ENCODE data around the gene TAAR6.
"Not testable (repeated sequence)": the region's sequence is repeated elsewhere in the genome, so short reads cannot be mapped to it uniquely, and the experiment has no call there.

TAAR6 gene

DNA sequence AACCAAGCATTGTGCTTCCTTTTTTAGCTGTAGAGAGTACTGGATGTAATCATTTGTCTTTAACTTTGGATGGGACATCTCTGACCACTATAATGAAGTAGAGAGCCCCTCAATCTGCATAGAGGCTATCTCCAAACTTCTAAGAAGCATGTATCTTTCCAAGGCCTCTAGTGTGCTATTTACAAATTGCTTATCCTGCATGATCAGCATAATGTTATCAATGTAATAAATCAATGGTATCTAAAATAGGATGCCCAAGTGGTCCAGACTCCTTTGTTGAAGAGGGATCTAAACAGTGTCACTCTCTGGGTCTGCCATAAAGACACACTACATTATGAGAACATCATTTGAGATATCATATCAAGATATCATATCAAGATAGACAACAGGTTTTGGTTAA is 25.3 kb upstream of the TAAR6 start:
- no peaks in the 10 kb centered on the region for H3K36me3 ChIP-seq (ENCODE audit: control insufficient read depth, insufficient read depth, low read length)
- no peak overlapping the region for H3K27ac ChIP-seq (ENCODE audit: low read length)
- H3K27me3 ChIP-seq (ENCODE audit: control insufficient read depth, insufficient read depth, low read length), result no peaks in the 10 kb centered on the region
- no peak overlapping the region for H3K4me3 ChIP-seq (ENCODE audit: low read length)
- no peaks in the 10 kb centered on the region for H3K4me1 ChIP-seq (ENCODE audit: control insufficient read depth, insufficient read depth, low read length)
- no peak for DNase-seq (ENCODE audit: low read depth, low spot score)
- H3K9me3 ChIP-seq (ENCODE audit: control insufficient read depth, insufficient read depth, low read length), result no peaks in the 10 kb centered on the region

DNA sequence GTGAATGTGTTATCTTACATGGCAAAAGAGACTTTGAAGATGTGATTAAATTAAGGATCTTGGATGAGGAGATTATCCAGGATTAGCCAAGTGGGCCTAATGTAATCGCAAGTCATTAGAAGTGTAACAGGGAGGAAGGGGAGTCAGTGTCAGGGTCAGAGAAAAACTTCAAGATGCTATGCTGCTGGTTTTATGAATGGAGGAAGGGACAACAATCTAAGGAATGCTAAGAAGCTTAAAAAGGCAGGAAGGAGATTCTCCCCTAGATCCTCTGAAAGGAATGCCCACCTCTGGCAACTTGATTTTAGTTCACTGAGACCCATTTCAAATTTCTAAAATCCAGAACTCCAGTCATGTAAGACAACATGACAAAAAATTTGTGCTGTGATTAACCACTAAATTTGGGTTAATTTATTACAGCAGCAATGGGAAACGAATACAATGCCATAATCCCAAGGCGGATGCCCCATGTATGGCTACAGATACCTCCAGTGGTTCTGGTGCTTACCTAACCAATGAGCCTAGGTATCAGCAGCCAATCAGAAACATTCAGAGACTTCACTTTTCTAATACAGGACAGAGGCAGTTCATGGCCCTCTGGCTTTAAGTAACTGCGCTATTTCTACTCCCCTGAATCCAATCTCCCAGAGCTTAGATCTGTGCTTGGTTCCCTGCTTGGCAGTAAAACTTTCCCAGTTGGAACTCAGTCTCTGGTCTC is 21.2 kb upstream of the TAAR6 start:
- WGBS (ENCODE audit: insufficient coverage, insufficient read length), result no CpG with 5 or more reads among the region's 4 CpGs
- Histone ChIP-seq H3K27me3 (ENCODE audit: control insufficient read depth, insufficient read depth, low read length) (no peaks in the 10 kb centered on the region), H3K36me3 (ENCODE audit: control insufficient read depth, insufficient read depth, low read length) (no peaks in the 10 kb centered on the region), H3K9me3 (ENCODE audit: control insufficient read depth, insufficient read depth, low read length) (no peaks in the 10 kb centered on the region), H3K27ac (ENCODE audit: low read length) (no peak overlapping the region), H3K4me3 (ENCODE audit: low read length) (no peak overlapping the region), H3K4me1 (ENCODE audit: control insufficient read depth, insufficient read depth, low read length) (peaks cover 5% of the 10 kb centered on the region)
- DNase-seq (ENCODE audit: low read depth, low spot score), result no peak

DNA sequence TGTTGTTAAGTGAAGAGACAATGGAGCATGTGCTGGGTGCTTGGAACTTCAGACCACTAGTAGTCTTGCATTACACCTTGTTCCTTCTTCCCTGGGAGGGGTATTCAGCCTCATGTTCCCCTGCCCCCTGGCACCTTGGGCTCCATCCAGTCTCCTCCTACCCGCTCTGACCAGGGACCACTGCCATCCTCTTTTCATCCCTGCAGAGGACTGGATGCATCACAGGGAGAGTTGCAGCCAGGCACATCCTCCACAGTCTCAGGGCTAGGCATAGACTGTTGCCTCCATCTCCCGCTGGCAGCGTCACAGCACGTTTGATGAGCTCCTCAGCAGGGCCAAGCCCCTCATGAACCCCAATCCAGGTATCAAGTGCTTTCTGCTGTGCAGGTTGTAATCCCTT is 18.9 kb upstream of the TAAR6 start:
- Histone ChIP-seq H3K27ac (ENCODE audit: low read length) (no peak overlapping the region), H3K27me3 (ENCODE audit: control insufficient read depth, insufficient read depth, low read length) (no peaks in the 10 kb centered on the region), H3K36me3 (ENCODE audit: control insufficient read depth, insufficient read depth, low read length) (no peaks in the 10 kb centered on the region), H3K9me3 (ENCODE audit: control insufficient read depth, insufficient read depth, low read length) (no peaks in the 10 kb centered on the region), H3K4me3 (ENCODE audit: low read length) (no peak overlapping the region), H3K4me1 (ENCODE audit: control insufficient read depth, insufficient read depth, low read length) (peaks cover 5% of the 10 kb centered on the region)
- WGBS (ENCODE audit: insufficient coverage, insufficient read length), result no CpG with 5 or more reads among the region's 4 CpGs
- no peak for DNase-seq (ENCODE audit: low read depth, low spot score)

DNA sequence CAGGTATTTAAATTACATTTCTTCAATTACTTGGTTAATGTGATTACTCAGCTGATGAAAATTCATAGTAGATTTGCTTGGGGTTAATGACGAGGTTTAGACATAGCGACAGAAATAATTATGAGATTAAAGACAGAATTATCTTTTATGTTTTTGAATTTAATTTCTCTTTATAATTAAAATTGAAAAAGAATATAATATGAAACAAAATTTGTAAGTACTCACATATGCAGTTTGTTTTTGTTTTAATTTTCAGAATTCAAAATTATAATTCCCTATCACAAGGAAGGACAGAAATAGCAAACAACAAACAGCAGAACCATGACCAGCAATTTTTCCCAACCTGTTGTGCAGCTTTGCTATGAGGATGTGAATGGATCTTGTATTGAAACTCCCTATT is 17.8 kb upstream of the TAAR6 start, which contains the start of gene TAAR8:
TAAR8 (plus strand) TSS at position 301 of the 400 bp plus-strand sequence; CDS start at position 322, 21 bp downstream.
- H3K4me1 ChIP-seq (ENCODE audit: control insufficient read depth, insufficient read depth, low read length), result peaks cover 5% of the 10 kb centered on the region
- no peaks in the 10 kb centered on the region for H3K36me3 ChIP-seq (ENCODE audit: control insufficient read depth, insufficient read depth, low read length)
- no peak within 1 kb of the TSS for H3K4me3 ChIP-seq (ENCODE audit: low read length)
- no peaks in the 10 kb centered on the region for H3K27me3 ChIP-seq (ENCODE audit: control insufficient read depth, insufficient read depth, low read length)
- H3K27ac ChIP-seq (ENCODE audit: low read length), result no peak within 1 kb of the TSS
- no peaks in the 10 kb centered on the region for H3K9me3 ChIP-seq (ENCODE audit: control insufficient read depth, insufficient read depth, low read length)
- no peak for DNase-seq (ENCODE audit: low read depth, low spot score)
- no CpG with 5 or more reads among the region's 2 CpGs for WGBS (ENCODE audit: insufficient coverage, insufficient read length)

DNA sequence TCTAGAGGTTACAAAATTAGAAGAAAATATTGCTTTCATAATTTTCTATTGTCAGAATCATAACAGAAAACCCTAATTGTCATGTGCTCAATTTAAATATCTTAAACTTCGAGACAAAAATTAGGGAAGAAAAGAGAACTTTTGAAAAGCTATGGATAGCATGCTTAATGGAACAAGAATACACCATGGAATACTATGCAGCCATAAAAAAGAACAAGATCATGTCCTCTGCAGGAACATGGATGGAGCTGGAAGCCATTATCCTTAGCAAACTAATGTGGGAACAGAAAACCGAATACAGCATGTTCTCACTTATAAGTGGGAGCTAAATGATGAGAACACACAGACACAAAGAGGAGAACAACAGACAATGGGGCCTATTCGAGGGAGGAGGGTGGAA is 10.0 kb upstream of the TAAR6 start:
- not testable (repeated sequence) for H3K9me3 ChIP-seq (ENCODE audit: control insufficient read depth, insufficient read depth, low read length); H3K27me3 ChIP-seq (ENCODE audit: control insufficient read depth, insufficient read depth, low read length); H3K4me3 ChIP-seq (ENCODE audit: low read length); H3K36me3 ChIP-seq (ENCODE audit: control insufficient read depth, insufficient read depth, low read length); H3K4me1 ChIP-seq (ENCODE audit: control insufficient read depth, insufficient read depth, low read length); DNase-seq (ENCODE audit: low read depth, low spot score); H3K27ac ChIP-seq (ENCODE audit: low read length)
- WGBS (ENCODE audit: insufficient coverage, insufficient read length), result no CpG with 5 or more reads among the region's 3 CpGs

DNA sequence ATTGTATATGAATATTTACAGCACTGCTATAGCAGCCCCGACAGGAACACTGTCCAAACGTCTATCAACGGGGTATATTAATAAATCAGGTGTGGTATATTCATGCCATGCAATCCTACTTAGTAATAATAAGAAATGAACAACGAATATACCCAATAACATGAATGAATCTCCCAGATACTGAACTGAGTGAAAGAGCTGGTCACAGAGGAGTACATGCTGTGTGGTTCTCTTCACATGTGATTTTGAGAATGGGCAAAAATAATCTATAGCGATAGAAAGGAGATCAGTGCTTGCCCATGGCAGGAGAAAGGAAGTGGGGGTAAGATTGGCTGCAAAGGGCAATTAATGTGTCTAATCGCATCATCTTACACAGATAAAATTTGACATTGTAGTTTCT is 3.7 kb upstream of the TAAR6 start:
- H3K27ac ChIP-seq (ENCODE audit: low read length), result no peak overlapping the region
- H3K4me3 ChIP-seq (ENCODE audit: low read length), result no peak overlapping the region
- no CpG with 5 or more reads among the region's 6 CpGs for WGBS (ENCODE audit: insufficient coverage, insufficient read length)
- no peak for DNase-seq (ENCODE audit: low read depth, low spot score)
- no peaks in the 10 kb centered on the region; the same call in 1 of the 2 replicates for H3K9me3 ChIP-seq (ENCODE audit: control insufficient read depth, insufficient read depth, low read length)
- no peaks in the 10 kb centered on the region for H3K4me1 ChIP-seq (ENCODE audit: control insufficient read depth, insufficient read depth, low read length)
- no peaks in the 10 kb centered on the region for H3K36me3 ChIP-seq (ENCODE audit: control insufficient read depth, insufficient read depth, low read length)
- no peaks in the 10 kb centered on the region for H3K27me3 ChIP-seq (ENCODE audit: control insufficient read depth, insufficient read depth, low read length)

DNA sequence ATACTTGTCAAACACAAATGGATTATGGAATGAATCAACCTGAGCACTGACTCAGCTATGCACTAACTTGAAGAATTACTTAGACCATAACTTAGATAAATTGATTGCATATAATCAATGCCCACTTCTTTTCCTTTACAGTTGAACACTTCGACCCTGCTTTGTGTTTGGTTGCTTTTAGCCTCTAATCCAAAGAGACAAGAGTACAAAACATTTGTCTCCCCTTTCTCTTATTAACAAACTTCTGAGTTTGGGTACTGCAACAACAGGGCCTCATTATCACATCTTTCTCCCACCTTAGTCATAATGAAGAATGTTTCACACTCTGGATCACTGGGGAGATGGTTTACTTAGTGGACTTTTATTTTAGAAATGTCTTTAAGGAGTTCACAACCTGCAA is 2.6 kb upstream of the TAAR6 start:
- Histone ChIP-seq H3K9me3 (ENCODE audit: control insufficient read depth, insufficient read depth, low read length) (no peaks in the 10 kb centered on the region; the same call in 1 of the 2 replicates), H3K4me1 (ENCODE audit: control insufficient read depth, insufficient read depth, low read length) (no peaks in the 10 kb centered on the region), H3K36me3 (ENCODE audit: control insufficient read depth, insufficient read depth, low read length) (no peaks in the 10 kb centered on the region), H3K27me3 (ENCODE audit: control insufficient read depth, insufficient read depth, low read length) (no peaks in the 10 kb centered on the region), H3K4me3 (ENCODE audit: low read length) (no peak overlapping the region), H3K27ac (ENCODE audit: low read length) (no peak overlapping the region)
- no CpG with 5 or more reads among the region's 1 CpG for WGBS (ENCODE audit: insufficient coverage, insufficient read length)
- DNase-seq (ENCODE audit: low read depth, low spot score), result no peak

DNA sequence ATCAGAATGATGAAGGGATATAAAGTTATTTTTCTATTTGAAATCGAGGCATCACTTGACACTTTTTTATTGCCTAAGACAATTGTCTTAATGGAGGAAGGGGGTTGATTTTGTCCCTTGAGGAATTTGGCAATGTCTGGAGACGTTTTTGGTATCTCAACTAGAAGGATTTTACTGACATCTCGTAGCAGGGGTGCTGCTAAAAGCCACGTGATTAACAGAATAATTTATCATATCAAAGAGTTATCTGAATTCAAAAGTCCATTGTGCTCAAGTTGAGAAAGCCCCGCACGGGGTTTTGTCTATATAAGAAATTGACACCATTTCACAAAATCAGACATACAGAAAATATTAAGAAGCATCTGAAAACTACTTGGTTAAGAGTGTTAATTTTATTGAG is 1.5 kb upstream of the TAAR6 start:
- Histone ChIP-seq H3K4me3 (ENCODE audit: low read length) (no peak overlapping the region), H3K9me3 (ENCODE audit: control insufficient read depth, insufficient read depth, low read length) (no peaks in the 10 kb centered on the region), H3K36me3 (ENCODE audit: control insufficient read depth, insufficient read depth, low read length) (no peaks in the 10 kb centered on the region), H3K27ac (ENCODE audit: low read length) (no peak overlapping the region), H3K27me3 (ENCODE audit: control insufficient read depth, insufficient read depth, low read length) (no peaks in the 10 kb centered on the region), H3K4me1 (ENCODE audit: control insufficient read depth, insufficient read depth, low read length) (no peaks in the 10 kb centered on the region)
- no CpG with 5 or more reads among the region's 6 CpGs for WGBS (ENCODE audit: insufficient coverage, insufficient read length)
- DNase-seq (ENCODE audit: low read depth, low spot score), result no peak

DNA sequence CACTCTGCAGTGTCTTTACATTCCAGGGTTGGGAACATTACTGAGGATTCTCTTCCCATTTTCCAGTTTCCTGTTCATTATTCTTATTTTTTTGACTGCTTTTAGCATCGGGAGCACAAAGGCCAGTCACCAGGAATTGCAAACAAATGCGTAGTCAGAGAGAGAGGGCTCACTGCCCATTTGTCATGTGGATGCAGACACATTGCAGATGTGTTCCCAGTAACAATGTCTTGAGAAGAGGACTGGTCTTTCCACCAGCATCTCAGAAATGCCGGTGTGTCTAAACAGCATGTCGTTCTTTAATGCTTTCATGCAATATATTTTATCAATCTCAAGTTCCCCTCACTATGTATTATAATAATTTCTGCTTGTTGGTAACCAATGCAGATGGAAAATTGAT is 952 bp upstream of the TAAR6 start:
- H3K36me3 ChIP-seq (ENCODE audit: control insufficient read depth, insufficient read depth, low read length), result no peaks in the 10 kb centered on the region
- WGBS (ENCODE audit: insufficient coverage, insufficient read length), result no CpG with 5 or more reads among the region's 4 CpGs
- H3K27me3 ChIP-seq (ENCODE audit: control insufficient read depth, insufficient read depth, low read length), result no peaks in the 10 kb centered on the region
- DNase-seq (ENCODE audit: low read depth, low spot score), result no peak
- H3K9me3 ChIP-seq (ENCODE audit: control insufficient read depth, insufficient read depth, low read length), result no peaks in the 10 kb centered on the region
- H3K4me1 ChIP-seq (ENCODE audit: control insufficient read depth, insufficient read depth, low read length), result no peaks in the 10 kb centered on the region
- no peak overlapping the region for H3K4me3 ChIP-seq (ENCODE audit: low read length)
- no peak overlapping the region for H3K27ac ChIP-seq (ENCODE audit: low read length)

DNA sequence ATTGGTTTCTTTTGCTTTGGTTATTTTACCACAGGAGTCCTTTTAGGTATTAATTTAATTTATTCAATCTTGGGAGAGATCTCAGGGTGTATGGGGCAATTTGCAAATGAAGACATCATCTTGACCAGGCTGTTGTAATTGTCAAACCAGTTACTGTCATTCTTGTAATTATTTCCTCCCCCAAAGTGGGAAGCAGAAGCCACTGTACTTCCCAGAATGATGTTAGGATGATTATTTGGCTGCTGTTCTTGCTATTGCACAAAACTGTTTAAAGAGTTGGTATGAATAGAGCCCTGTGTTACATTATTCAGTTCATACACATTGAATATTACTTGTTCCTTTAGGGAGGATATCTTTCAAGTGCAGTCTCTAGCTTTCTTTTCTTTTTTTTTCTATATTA is 1.7 kb downstream of the TAAR6 start:
- Histone ChIP-seq H3K27me3 (ENCODE audit: control insufficient read depth, insufficient read depth, low read length) (no peaks in the 10 kb centered on the region), H3K9me3 (ENCODE audit: control insufficient read depth, insufficient read depth, low read length) (no peaks in the 10 kb centered on the region), H3K36me3 (ENCODE audit: control insufficient read depth, insufficient read depth, low read length) (no peaks in the 10 kb centered on the region), H3K4me1 (ENCODE audit: control insufficient read depth, insufficient read depth, low read length) (no peaks in the 10 kb centered on the region), H3K4me3 (ENCODE audit: low read length) (no peak overlapping the region), H3K27ac (ENCODE audit: low read length) (no peak overlapping the region)
- no peak for DNase-seq (ENCODE audit: low read depth, low spot score)

DNA sequence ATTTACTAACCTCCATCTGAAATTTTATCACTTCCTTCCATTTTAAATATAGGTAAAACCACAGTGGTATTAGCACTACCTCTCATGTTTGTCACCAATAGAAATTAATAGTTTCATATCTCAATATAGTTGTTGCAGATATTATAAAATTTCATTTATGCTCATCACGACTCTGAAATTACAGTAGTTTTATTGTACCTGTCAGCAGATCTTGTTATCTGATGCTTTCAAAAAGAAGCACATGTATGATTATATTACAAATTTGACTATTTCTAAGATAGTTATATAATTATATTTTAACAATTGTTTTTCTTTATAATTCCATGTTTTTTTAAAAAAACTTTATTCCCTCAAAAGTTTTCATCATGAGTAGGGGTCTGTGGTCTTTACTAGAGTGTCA is 14.6 kb downstream of the TAAR6 start:
- no peak overlapping the region for H3K4me3 ChIP-seq (ENCODE audit: low read length)
- H3K9me3 ChIP-seq (ENCODE audit: control insufficient read depth, insufficient read depth, low read length), result no peaks in the 10 kb centered on the region
- no peak overlapping the region for H3K27ac ChIP-seq (ENCODE audit: low read length)
- WGBS (ENCODE audit: insufficient coverage, insufficient read length), result no CpG with 5 or more reads among the region's 1 CpG
- H3K4me1 ChIP-seq (ENCODE audit: control insufficient read depth, insufficient read depth, low read length), result no peaks in the 10 kb centered on the region
- H3K27me3 ChIP-seq (ENCODE audit: control insufficient read depth, insufficient read depth, low read length), result no peaks in the 10 kb centered on the region
- no peak for DNase-seq (ENCODE audit: low read depth, low spot score)
- no peaks in the 10 kb centered on the region for H3K36me3 ChIP-seq (ENCODE audit: control insufficient read depth, insufficient read depth, low read length)
